Keratinocyte (primary cell): ENCODE data around the gene NT5C.

Source experiments
- CTCF ChIP-seq, 3 experiments: IDR thresholded peaks in 1 of 3; conservative IDR thresholded peaks in 1 of 3; optimal IDR thresholded peaks in 1 of 3; 2 replicates in 2 of 3; 3 replicates in 1 of 3; pipeline versions ENCODE3 to v1.5.1; 2011; ENCODE audit warnings: low read length in 3 of 3, mild to moderate bottlenecking in 3 of 3, moderate library complexity in 2 of 3, control low read depth in 1 of 3, inconsistent platforms in 1 of 3; ENCODE audit not compliant: insufficient read depth in 2 of 3; ENCODE audit errors: extremely low read depth in 1 of 3
- EZH2 ChIP-seq: IDR thresholded peaks from one replicate; pipeline ENCODE4 v1.6.1; 2012; ENCODE audit warnings: inconsistent platforms, mild to moderate bottlenecking, low read length, moderate library complexity

- TF ChIP-seq CTCF (optimal IDR thresholded peaks at IDR 0.05 in 1 of 3, IDR thresholded peaks at IDR 0.05 in 1 of 3, conservative IDR thresholded peaks at IDR 0.05 in 1 of 3; ENCODE audit: extremely low read depth in 1 of 3, insufficient read depth in 2 of 3, low read length in 3 of 3) (no peak), EZH2 (no peak)
Observed at GRCh38 chr17:75152922-75153779, 21.6 kb upstream of the NT5C start.
